GM19395 (cell line): ENCODE results near the gene TNFRSF25.

Experiments used
- ATAC-seq: cut with Tn5 transposase; IDR thresholded peaks from one replicate; pipeline ENCODE4 v1.9.1; 2021; ENCODE audit warnings: mild to moderate bottlenecking, moderate library complexity; ENCODE audit not compliant: unreplicated experiment

Gene TNFRSF25

GRCh38 chr1:6488602-6489382 is 22.8 kb upstream of the TNFRSF25 start:
- no peak for ATAC-seq

- no peak for ATAC-seq
Measured at GRCh38 chr1:6487804-6488484, 22.0 kb upstream of the TNFRSF25 start.

GRCh38 chr1:6486433-6487011 is 20.5 kb upstream of the TNFRSF25 start:
- no peak for ATAC-seq

GRCh38 chr1:6485168-6486101 is 19.5 kb upstream of the TNFRSF25 start:
- no peak for ATAC-seq

GRCh38 chr1:6484826-6485167 is 18.8 kb upstream of the TNFRSF25 start:
- no peak for ATAC-seq

- no peak for ATAC-seq
Measured at GRCh38 chr1:6483761-6484117, 17.8 kb upstream of the TNFRSF25 start.

GRCh38 chr1:6483017-6483760 is 17.2 kb upstream of the TNFRSF25 start:
- no peak for ATAC-seq

GRCh38 chr1:6481820-6482219 is 15.8 kb upstream of the TNFRSF25 start:
- ATAC-seq, result no peak

- no peak for ATAC-seq
Measured at GRCh38 chr1:6477039-6477820, 11.3 kb upstream of the TNFRSF25 start.

- ATAC-seq, result no peak
Measured at GRCh38 chr1:6476483-6476882, 10.5 kb upstream of the TNFRSF25 start.

GRCh38 chr1:6475381-6476133 is 9.6 kb upstream of the TNFRSF25 start:
- ATAC-seq, result no peak

GRCh38 chr1:6474815-6475282 is 8.9 kb upstream of the TNFRSF25 start:
- ATAC-seq, result no peak

- no peak for ATAC-seq
Measured at GRCh38 chr1:6473974-6474814, 8.2 kb upstream of the TNFRSF25 start.

- ATAC-seq, result no peak
Measured at GRCh38 chr1:6473156-6473555, 7.2 kb upstream of the TNFRSF25 start.

- ATAC-seq, result no peak
Measured at GRCh38 chr1:6472391-6472790, 6.4 kb upstream of the TNFRSF25 start.

- no peak for ATAC-seq
Measured at GRCh38 chr1:6471970-6472368, 6.0 kb upstream of the TNFRSF25 start.

GRCh38 chr1:6471086-6471969 is 5.4 kb upstream of the TNFRSF25 start:
- ATAC-seq, result no peak
